GM13977 (cell line): ENCODE data around the gene TRAF6.

Experiments used
- DNase-seq: peaks from one replicate; pipeline ENCODE4 v3.0.0; 2012; ENCODE audit warnings: low spot score
- CTCF ChIP-seq: IDR thresholded peaks from 2 replicates; pipeline ENCODE4 v1.5.1; 2012; ENCODE audit warnings: mild to moderate bottlenecking, control low read depth; ENCODE audit not compliant: insufficient read depth; ENCODE audit errors: extremely low read depth, missing control alignments
- in situ Hi-C: fragments of 300-500 bp; cut with MboI; formaldehyde crosslinking; loops from one replicate; pipeline ENCODE4 v1.12.0; 2022; ENCODE audit warnings: low sequenced_read_pairs, low pct_unique_long_range_greater_than_20kb, mixed read lengths, inconsistent platforms; ENCODE audit not compliant: unreplicated experiment

TRAF6 gene

GRCh38 chr11:36469881-36470802 lies 39.9 kb downstream of the TRAF6 start:
- no peak for TF ChIP-seq CTCF
- in situ Hi-C loops, result loop anchor here (10.0 kb wide), 1 partner anchor 175 kb away; the partner anchor contains the start of gene PRR5L

GRCh38 chr11:36469063-36469462 lies 41.0 kb downstream of the TRAF6 start:
- no peak for DNase-seq
- in situ Hi-C loops, result no loop called here
- TF ChIP-seq CTCF, result no peak

More at GRCh38 chr11:36469881-36470802, 39.9 kb downstream of the TRAF6 start:
- DNase-seq, result no peak

- TF ChIP-seq CTCF, result no peak
- in situ Hi-C loops, result no loop called here
- DNase-seq, result no peak
Measured at GRCh38 chr11:36467916-36468315, 42.2 kb downstream of the TRAF6 start.

GRCh38 chr11:36467012-36467411 lies 43.1 kb downstream of the TRAF6 start:
- no peak for TF ChIP-seq CTCF
- in situ Hi-C loops, result no loop called here
- no peak for DNase-seq

GRCh38 chr11:36465449-36466163 lies 44.5 kb downstream of the TRAF6 start:
- in situ Hi-C loops, result no loop called here
- no peak for DNase-seq
- TF ChIP-seq CTCF, result no peak

- DNase-seq, result no peak
- TF ChIP-seq CTCF, result no peak
- in situ Hi-C loops, result no loop called here
Measured at GRCh38 chr11:36464720-36465119, 45.4 kb downstream of the TRAF6 start.
